MCF 10A (cell line): ENCODE measurements around the gene AMBRA1. TPM values are rescaled to one million over a fixed set of nuclear protein-coding genes. Genes with fewer than 3 reads are reported as not detected.

Source experiments
- BruUV-seq: library from RNA; stranded (reverse); fragments of 400-500 nt; replicated peaks from 2 replicates; lab custom pipeline; 2021; lab: Mats Ljungman, UMichigan
- CTCF ChIA-PET: fragments of 300-600 bp; sonication (Branson Sonifier 250); formaldehyde crosslinking; extraction: SDS; loops from one replicate; lab custom pipeline; 2021; ENCODE audit warnings: antibody characterized with exemption, inconsistent platforms; lab: Yijun Ruan, JAX
- POLR2A ChIA-PET: fragments of 300-600, 350-650 bp; sonication (Branson Sonifier 250); formaldehyde crosslinking; extraction: SDS; loops from one replicate; lab custom pipeline; 2020; ENCODE audit warnings: antibody characterized with exemption, inconsistent platforms; lab: Yijun Ruan, JAX
- DNase-seq: peaks from one replicate; pipeline ENCODE4 v3.0.0-alpha.2; 2018; ENCODE audit not compliant: unreplicated experiment
- H3K27ac Mint-ChIP-seq: one replicate; pipeline ENCODE4 v1.8.0; 2022; ENCODE audit warnings: mild to moderate bottlenecking, low read depth, mixed read lengths; ENCODE audit not compliant: unreplicated experiment
- H3K27me3 Mint-ChIP-seq: one replicate; pipeline ENCODE4 v1.8.0; 2022; ENCODE audit warnings: mixed read lengths; ENCODE audit not compliant: insufficient read depth, unreplicated experiment
- H3K36me3 Mint-ChIP-seq: one replicate; pipeline ENCODE4 v1.8.0; 2022; ENCODE audit warnings: mild to moderate bottlenecking, moderate library complexity, mixed read lengths; ENCODE audit not compliant: insufficient read depth, unreplicated experiment
- H3K4me1 Mint-ChIP-seq: one replicate; pipeline ENCODE4 v1.8.0; 2022; ENCODE audit warnings: mixed read lengths; ENCODE audit not compliant: insufficient read depth, unreplicated experiment
- H3K4me3 Mint-ChIP-seq: one replicate; pipeline ENCODE4 v1.8.0; 2022; ENCODE audit warnings: mild to moderate bottlenecking, moderate library complexity, mixed read lengths; ENCODE audit not compliant: unreplicated experiment
- H3K9me3 Mint-ChIP-seq: one replicate; pipeline ENCODE4 v1.8.0; 2022; ENCODE audit warnings: mixed read lengths; ENCODE audit not compliant: unreplicated experiment
- CTCF ChIP-seq: fragments of 200-600 bp; IDR thresholded peaks from one replicate; pipeline ENCODE4 v1.8.0; 2022; ENCODE audit warnings: antibody characterized with exemption, mild to moderate bottlenecking; ENCODE audit not compliant: unreplicated experiment
- intact Hi-C: fragments of 100-400 bp; cut with micrococcal nuclease; formaldehyde crosslinking; loops from 2 replicates; pipeline ENCODE4 v1.14.1; 2022
- total RNA-seq: library from RNA; stranded (reverse); gene quantifications from 2 replicates; pipeline ENCODE4 v1.2.3, GENCODE V29; 2022

Gene AMBRA1
- total RNA-seq, 1 experiment from 2014 or later: 19.6 TPM

GRCh38 chr11:46630237-46630636 lies 36.4 kb upstream of the AMBRA1 start:
- ChIA-PET CTCF (interaction anchor here (0.6 to 2.0 kb wide), 4 partner anchors 12 to 278 kb away, joined by 3 to 9 read pairs (median 4); partner anchors contain the start of gene ATG13), POLR2A (interaction anchor here (0.9 to 3.7 kb wide), 4 partner anchors 12 to 505 kb away, joined by 3 to 39 read pairs (median 4); partner anchors contain the start of genes ATG13 and HARBI1)
- TSS peak; percentile 24 for BruUV-seq
- Mint-ChIP-seq H3K4me3 (no peak overlapping the region), H3K36me3 (peaks cover 52% of the 10 kb centered on the region), H3K4me1 (no peaks in the 10 kb centered on the region), H3K9me3 (no peaks in the 10 kb centered on the region), H3K27me3 (no peaks in the 10 kb centered on the region), H3K27ac (no peak overlapping the region)
- DNase-seq: no peak
- no peak for TF ChIP-seq CTCF
- intact Hi-C loops: no loop called here

GRCh38 chr11:46628961-46629360 lies 35.1 kb upstream of the AMBRA1 start:
- ChIA-PET CTCF (no interaction called here), POLR2A (interaction anchor here (3.7 kb wide), 1 partner anchor 11 kb away, joined by 39 read pairs; the partner anchor contains the start of genes ATG13 and HARBI1)
- no peak for DNase-seq
- H3K36me3 Mint-ChIP-seq: peaks cover 60% of the 10 kb centered on the region
- BruUV-seq: no TSS peak
- H3K9me3 Mint-ChIP-seq: no peaks in the 10 kb centered on the region
- no peaks in the 10 kb centered on the region for H3K27me3 Mint-ChIP-seq
- no peak overlapping the region for H3K4me3 Mint-ChIP-seq
- TF ChIP-seq CTCF: no peak
- H3K27ac Mint-ChIP-seq: no peak overlapping the region
- no peaks in the 10 kb centered on the region for H3K4me1 Mint-ChIP-seq
- intact Hi-C loops: no loop called here

- intact Hi-C loops: no loop called here
- H3K9me3 Mint-ChIP-seq: no peaks in the 10 kb centered on the region
- no peak for TF ChIP-seq CTCF
- no peak overlapping the region for H3K4me3 Mint-ChIP-seq
- H3K36me3 Mint-ChIP-seq: peaks cover 67% of the 10 kb centered on the region
- H3K4me1 Mint-ChIP-seq: peaks cover 6% of the 10 kb centered on the region
- no TSS peak for BruUV-seq
- ChIA-PET POLR2A (no interaction called here), CTCF (interaction anchor here (1.2 kb wide), 1 partner anchor 25 kb away, joined by 3 read pairs; no protein-coding TSS in a partner anchor)
- no peak for DNase-seq
- H3K27ac Mint-ChIP-seq: peak overlapping the region; percentile 29
- H3K27me3 Mint-ChIP-seq: no peaks in the 10 kb centered on the region
These were observed 31.6 kb upstream of the AMBRA1 start for GRCh38 chr11:46625406-46625805.

- CTCF ChIA-PET: interaction anchor here (0.6 to 2.9 kb wide), 27 partner anchors 9 to 309 kb away, joined by 3 to 21 read pairs (median 4); partner anchors contain the start of gene CHRM4
- H3K27ac Mint-ChIP-seq: peak overlapping the region; percentile 99
- H3K27me3 Mint-ChIP-seq: no peaks in the 10 kb centered on the region
- no peaks in the 10 kb centered on the region for H3K9me3 Mint-ChIP-seq
- POLR2A ChIA-PET: interaction anchor here (0.6 to 5.6 kb wide), 23 partner anchors 8 to 261 kb away, joined by 3 to 108 read pairs (median 5); partner anchors contain the start of genes AMBRA1, ARHGAP1 and ZNF408
- peaks cover 19% of the 10 kb centered on the region for H3K4me1 Mint-ChIP-seq
- no peak for TF ChIP-seq CTCF
- H3K36me3 Mint-ChIP-seq: peaks cover 28% of the 10 kb centered on the region
- no peak for DNase-seq
- H3K4me3 Mint-ChIP-seq: peak overlapping the region; percentile 82
- intact Hi-C loops: loop anchor here (5.0 kb wide), 1 partner anchor 82 kb away; no protein-coding TSS in a partner anchor
- no TSS peak for BruUV-seq
These were observed 25.0 kb upstream of the AMBRA1 start for GRCh38 chr11:46618837-46619236.
